ENCODE measurements around the gene HIVEP3. TPM values are rescaled to one million over a fixed set of nuclear protein-coding genes. Genes with fewer than 3 reads are reported as not detected.

The HIVEP3 gene
- total RNA-seq, 1 experiment from 2014 or later, result 1.2 TPM

DNA sequence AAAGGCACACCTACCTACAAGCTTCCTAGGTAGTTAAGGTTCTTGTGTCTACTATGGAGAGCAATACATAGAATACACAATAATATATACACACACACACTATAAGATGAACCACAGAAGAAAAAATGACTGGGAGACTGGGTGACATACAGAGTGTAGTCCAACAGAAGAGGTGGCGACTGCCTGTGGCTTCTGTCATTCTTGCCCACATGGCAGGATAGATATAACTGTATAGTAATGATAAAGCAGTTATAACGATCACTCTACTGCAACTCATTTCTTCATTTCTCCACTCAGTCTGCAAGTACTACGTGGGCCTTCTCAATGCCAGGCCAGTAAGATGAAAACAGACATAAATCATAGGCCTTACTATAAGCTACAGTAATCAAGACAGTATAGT, 320.4 kb downstream of the HIVEP3 start:
- CTCF ChIA-PET, result interaction anchor here (0.5 to 1.2 kb wide), 4 partner anchors 15 to 402 kb away, joined by 3 to 5 read pairs (median 4); no protein-coding TSS in a partner anchor
- intact Hi-C loops (cut with micrococcal nuclease), result no loop called here

GRCh38 chr1:41592451-41593125, 326.1 kb downstream of the HIVEP3 start:
- Mint-ChIP-seq H3K27me3 (ENCODE audit: insufficient read depth, unreplicated experiment) (no peaks in the 10 kb centered on the region), H3K4me3 (ENCODE audit: unreplicated experiment) (no peak overlapping the region), H3K27ac (ENCODE audit: low read depth, unreplicated experiment) (no peak overlapping the region), H3K36me3 (ENCODE audit: insufficient read depth, unreplicated experiment) (no peaks in the 10 kb centered on the region), H3K9me3 (ENCODE audit: unreplicated experiment) (no peaks in the 10 kb centered on the region), H3K4me1 (ENCODE audit: insufficient read depth, unreplicated experiment) (no peaks in the 10 kb centered on the region)
- BruUV-seq (replicated peaks), result no TSS peak
- no peak for TF ChIP-seq CTCF (IDR thresholded peaks at IDR 0.05; ENCODE audit: unreplicated experiment)
- no peak for DNase-seq (ENCODE audit: unreplicated experiment)
- intact Hi-C loops (cut with micrococcal nuclease), result no loop called here
- ChIA-PET CTCF (no interaction called here), POLR2A (interaction anchor here (0.6 kb wide), 1 partner anchor 18 kb away, joined by 3 read pairs; no protein-coding TSS in a partner anchor)

More for the DNA sequence above, 320.4 kb downstream of the HIVEP3 start:
- no peak for TF ChIP-seq CTCF (IDR thresholded peaks at IDR 0.05; ENCODE audit: unreplicated experiment)
- Mint-ChIP-seq H3K27ac (ENCODE audit: low read depth, unreplicated experiment) (no peak overlapping the region), H3K4me1 (ENCODE audit: insufficient read depth, unreplicated experiment) (no peaks in the 10 kb centered on the region), H3K27me3 (ENCODE audit: insufficient read depth, unreplicated experiment) (no peaks in the 10 kb centered on the region), H3K36me3 (ENCODE audit: insufficient read depth, unreplicated experiment) (no peaks in the 10 kb centered on the region), H3K4me3 (ENCODE audit: unreplicated experiment) (no peak overlapping the region), H3K9me3 (ENCODE audit: unreplicated experiment) (no peaks in the 10 kb centered on the region)
- POLR2A ChIA-PET, result interaction anchor here (0.6 kb wide), 1 partner anchor 66 kb away, joined by 3 read pairs; no protein-coding TSS in a partner anchor
- DNase-seq (ENCODE audit: unreplicated experiment), result no peak
- no TSS peak for BruUV-seq (replicated peaks)

GRCh38 chr1:41591891-41592290, 326.8 kb downstream of the HIVEP3 start:
- no peaks in the 10 kb centered on the region for H3K4me1 Mint-ChIP-seq (ENCODE audit: insufficient read depth, unreplicated experiment)
- no peak overlapping the region for H3K4me3 Mint-ChIP-seq (ENCODE audit: unreplicated experiment)
- no peaks in the 10 kb centered on the region for H3K36me3 Mint-ChIP-seq (ENCODE audit: insufficient read depth, unreplicated experiment)
- H3K27ac Mint-ChIP-seq (ENCODE audit: low read depth, unreplicated experiment), result no peak overlapping the region
- intact Hi-C loops (cut with micrococcal nuclease), result no loop called here
- TF ChIP-seq CTCF (IDR thresholded peaks at IDR 0.05; ENCODE audit: unreplicated experiment), result no peak
- POLR2A ChIA-PET, result no interaction called here
- BruUV-seq (replicated peaks), result no TSS peak
- CTCF ChIA-PET, result no interaction called here
- no peak for DNase-seq (ENCODE audit: unreplicated experiment)
- H3K27me3 Mint-ChIP-seq (ENCODE audit: insufficient read depth, unreplicated experiment), result no peaks in the 10 kb centered on the region
- H3K9me3 Mint-ChIP-seq (ENCODE audit: unreplicated experiment), result no peaks in the 10 kb centered on the region

DNA sequence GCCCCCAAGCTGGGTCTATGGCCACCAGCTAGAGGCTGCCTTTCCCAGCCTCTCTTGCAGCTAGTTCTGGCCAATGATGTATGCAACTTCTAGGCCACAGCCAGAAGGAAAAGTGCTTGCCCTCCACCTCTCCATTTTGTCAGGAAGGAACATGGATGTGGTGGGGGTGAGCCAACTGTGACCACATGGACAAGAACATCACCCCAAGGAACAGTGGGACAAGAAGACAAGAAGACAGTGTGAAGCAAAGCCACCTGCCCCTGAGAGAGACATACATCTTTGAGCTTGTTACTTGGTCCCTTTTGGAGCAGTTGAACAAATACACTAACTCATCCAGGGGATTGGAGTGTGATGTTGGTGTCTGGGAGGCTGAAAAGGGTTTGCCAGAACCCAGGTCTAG, 328.4 kb downstream of the HIVEP3 start:
- POLR2A ChIA-PET, result no interaction called here

More for the DNA sequence above, 328.4 kb downstream of the HIVEP3 start:
- no peak for DNase-seq (ENCODE audit: unreplicated experiment)
- H3K27me3 Mint-ChIP-seq (ENCODE audit: insufficient read depth, unreplicated experiment), result no peaks in the 10 kb centered on the region
- no peaks in the 10 kb centered on the region for H3K9me3 Mint-ChIP-seq (ENCODE audit: unreplicated experiment)
- no peak for TF ChIP-seq CTCF (IDR thresholded peaks at IDR 0.05; ENCODE audit: unreplicated experiment)
- no peaks in the 10 kb centered on the region for H3K36me3 Mint-ChIP-seq (ENCODE audit: insufficient read depth, unreplicated experiment)
- CTCF ChIA-PET, result interaction anchor here (0.6 to 1.6 kb wide), 2 partner anchors 8 to 17 kb away, joined by 3 to 7 read pairs; no protein-coding TSS in a partner anchor
- intact Hi-C loops (cut with micrococcal nuclease), result no loop called here
- H3K4me3 Mint-ChIP-seq (ENCODE audit: unreplicated experiment), result no peak overlapping the region
- H3K4me1 Mint-ChIP-seq (ENCODE audit: insufficient read depth, unreplicated experiment), result no peaks in the 10 kb centered on the region
- H3K27ac Mint-ChIP-seq (ENCODE audit: low read depth, unreplicated experiment), result no peak overlapping the region
- BruUV-seq (replicated peaks), result no TSS peak

Data from MCF 10A (cell line).